Mesothelial cell of epicardium (in vitro differentiated cells): Measurements from ENCODE around the gene CMIP. TPM values are rescaled to one million over a fixed set of nuclear protein-coding genes. Genes with fewer than 3 reads are reported as not detected.

Experiments
- DNase-seq, 2 experiments: peaks; one replicate each; pipeline ENCODE4 v3.0.0; 2021; ENCODE audit warnings: low spot score in 2 of 2; ENCODE audit not compliant: unreplicated experiment in 2 of 2
- H3K27ac Mint-ChIP-seq: 2 replicates; pipeline ENCODE4 v1.8.0; 2021; ENCODE audit warnings: mixed read lengths
- H3K27me3 Mint-ChIP-seq: 2 replicates; pipeline ENCODE4 v1.8.0; 2021; ENCODE audit warnings: low read depth, mixed read lengths
- H3K36me3 Mint-ChIP-seq: 2 replicates; pipeline ENCODE4 v1.8.0; 2021; ENCODE audit warnings: mixed read lengths
- H3K4me1 Mint-ChIP-seq: 2 replicates; pipeline ENCODE4 v1.8.0; 2021; ENCODE audit warnings: mixed read lengths
- H3K4me3 Mint-ChIP-seq: 2 replicates; pipeline ENCODE4 v1.8.0; 2021; ENCODE audit warnings: mild to moderate bottlenecking, moderate library complexity, mixed read lengths
- H3K9me3 Mint-ChIP-seq: 2 replicates; pipeline ENCODE4 v1.8.0; 2021; ENCODE audit warnings: mixed read lengths
- CTCF ChIP-seq: fragments of 200-600 bp; sonication (generic); IDR thresholded peaks from one replicate; pipeline ENCODE4 v1.5.0; 2021; ENCODE audit warnings: antibody characterized with exemption; ENCODE audit not compliant: unreplicated experiment
- total RNA-seq: library from RNA; stranded (reverse); gene quantifications from 3 replicates; pipeline ENCODE4 v1.2.1, GENCODE V29; 2021

CMIP gene
- total RNA-seq, 1 donor from 2014 or later: 71.0 TPM

GRCh38 chr16:81699596-81699995 is 255.0 kb downstream of the CMIP start:
- H3K4me3 Mint-ChIP-seq: no peak overlapping the region
- no peak for TF ChIP-seq CTCF
- peaks cover 10% of the 10 kb centered on the region for H3K4me1 Mint-ChIP-seq
- H3K27ac Mint-ChIP-seq: no peak overlapping the region
- H3K36me3 Mint-ChIP-seq: peaks cover 34% of the 10 kb centered on the region
- DNase-seq: no peak
- no peaks in the 10 kb centered on the region for H3K27me3 Mint-ChIP-seq
- no peaks in the 10 kb centered on the region for H3K9me3 Mint-ChIP-seq

GRCh38 chr16:81700071-81700779 is 255.6 kb downstream of the CMIP start:
- peaks cover 34% of the 10 kb centered on the region for H3K36me3 Mint-ChIP-seq
- TF ChIP-seq CTCF: no peak
- H3K4me3 Mint-ChIP-seq: no peak overlapping the region
- H3K4me1 Mint-ChIP-seq: peaks cover 8% of the 10 kb centered on the region
- no peaks in the 10 kb centered on the region for H3K27me3 Mint-ChIP-seq
- H3K27ac Mint-ChIP-seq: no peak overlapping the region
- no peak for DNase-seq
- no peaks in the 10 kb centered on the region for H3K9me3 Mint-ChIP-seq

GRCh38 chr16:81700780-81701165 is 256.2 kb downstream of the CMIP start:
- Mint-ChIP-seq H3K27ac (no peak overlapping the region), H3K4me1 (peaks cover 2% of the 10 kb centered on the region), H3K36me3 (peaks cover 37% of the 10 kb centered on the region), H3K4me3 (no peak overlapping the region), H3K27me3 (no peaks in the 10 kb centered on the region), H3K9me3 (no peaks in the 10 kb centered on the region)
- no peak for TF ChIP-seq CTCF
- no peak for DNase-seq

- DNase-seq: no peak
- no peak for TF ChIP-seq CTCF
- no peak overlapping the region for H3K27ac Mint-ChIP-seq
- peaks cover 37% of the 10 kb centered on the region for H3K36me3 Mint-ChIP-seq
- H3K4me3 Mint-ChIP-seq: no peak overlapping the region
- H3K27me3 Mint-ChIP-seq: no peaks in the 10 kb centered on the region
- H3K4me1 Mint-ChIP-seq: no peaks in the 10 kb centered on the region
- H3K9me3 Mint-ChIP-seq: no peaks in the 10 kb centered on the region
These were observed 256.8 kb downstream of the CMIP start for GRCh38 chr16:81701296-81701970.

GRCh38 chr16:81702506-81702905 is 257.9 kb downstream of the CMIP start:
- Mint-ChIP-seq H3K36me3 (peaks cover 44% of the 10 kb centered on the region), H3K27ac (no peak overlapping the region), H3K27me3 (no peaks in the 10 kb centered on the region), H3K4me3 (no peak overlapping the region), H3K9me3 (no peaks in the 10 kb centered on the region), H3K4me1 (no peaks in the 10 kb centered on the region)
- no peak for TF ChIP-seq CTCF
- no peak for DNase-seq
